HepG2 (cell line): Measurements from ENCODE around the gene RNASE2. TPM values are rescaled to one million over a fixed set of nuclear protein-coding genes. Genes with fewer than 3 reads are reported as not detected.

Experiments
- ATAC-seq: fragments of 200-7000 bp; cut with Tn5 transposase; 3 replicates; pipeline ENCODE4 v1.9.1; 2020; ENCODE audit warnings: mild to moderate bottlenecking, moderate library complexity
- BruUV-seq: library from RNA; stranded (reverse); fragments of 400-500 nt; replicated peaks from 2 replicates; lab custom pipeline; 2021; lab: Mats Ljungman, UMichigan
- CTCF ChIA-PET: fragments of 300-600 bp; formaldehyde crosslinking; extraction: SDS; loops from one replicate; lab custom pipeline; 2021; ENCODE audit warnings: low total read pairs, inconsistent platforms, low intra/inter-chr PET ratio; lab: Yijun Ruan, JAX
- POLR2A ChIA-PET: fragments of 350-600 bp; sonication (Branson Sonifier 250); formaldehyde crosslinking; loops from one replicate; lab custom pipeline; 2020; ENCODE audit warnings: antibody characterized with exemption, inconsistent platforms; lab: Yijun Ruan, JAX
- DNase-seq: peaks from one replicate; pipeline ENCODE4 v3.0.0-alpha.2; 2015; ENCODE audit warnings: low spot score
- FAIRE-seq: peaks from 3 replicates; lab custom pipeline; 2011; peaks lifted over from hg19 to GRCh38; lab: Jason Lieb, UNC
- H2AFZ ChIP-seq: one replicate; pipeline ENCODE4 v1.6.1; 2011; ENCODE audit warnings: low read length, inconsistent platforms
- H3K27ac ChIP-seq: fragments of 300-600 bp; 3 replicates; pipeline ENCODE4 v1.8.0; 2011; ENCODE audit warnings: mixed run types, mild to moderate bottlenecking, mixed read lengths, low read length, inconsistent platforms; ENCODE audit not compliant: insufficient read depth; ENCODE audit errors: extremely low read length
- H3K27me3 ChIP-seq, 2 experiments: fragments of 200-600 bp in 1 of 2; 2 replicates in 1 of 2; 3 replicates in 1 of 2; pipeline versions ENCODE4 v1.6.0 to v1.8.0; 2011; ENCODE audit warnings: low read length in 2 of 2, mild to moderate bottlenecking in 2 of 2, moderate library complexity in 2 of 2, inconsistent platforms in 1 of 2; ENCODE audit not compliant: insufficient read depth in 2 of 2, control insufficient read depth in 1 of 2
- H3K36me3 ChIP-seq, 2 experiments: fragments of 200-600 bp in 1 of 2; replicated peaks in 1 of 2; 2 replicates in 1 of 2; 3 replicates in 1 of 2; pipeline versions ENCODE4 v1.5.1 to v1.8.0; 2011; ENCODE audit warnings: low read length in 2 of 2, inconsistent platforms in 1 of 2; ENCODE audit not compliant: insufficient read depth in 2 of 2, control insufficient read depth in 1 of 2
- H3K4me1 ChIP-seq: 2 replicates; pipeline ENCODE4 v1.5.1; 2012; ENCODE audit warnings: low read length, inconsistent platforms; ENCODE audit not compliant: insufficient read depth
- H3K4me2 ChIP-seq: 2 replicates; pipeline ENCODE4 v1.6.0; 2011; ENCODE audit warnings: low read depth, low read length, inconsistent platforms
- H3K4me3 ChIP-seq, 3 experiments: fragments of 200-600 bp in 1 of 3; sonication (generic), shearing (Covaris generic) in 1 of 3; replicated peaks in 1 of 3; 2 replicates each; pipeline ENCODE4 v1.5.1; 2011 to 2016; ENCODE audit warnings: low read length in 3 of 3, inconsistent platforms in 2 of 3, low read depth in 2 of 3, mild to moderate bottlenecking in 2 of 3, control low read depth in 1 of 3, mixed read lengths in 1 of 3; ENCODE audit not compliant: insufficient read depth in 1 of 3
- H3K79me2 ChIP-seq: one replicate; pipeline ENCODE4 v1.6.1; 2011; ENCODE audit warnings: low read length, inconsistent platforms; ENCODE audit not compliant: insufficient read depth
- H3K9ac ChIP-seq: 2 replicates; pipeline ENCODE4 v1.6.0; 2011; ENCODE audit warnings: mild to moderate bottlenecking, low read depth, low read length, inconsistent platforms; ENCODE audit not compliant: insufficient read depth
- H3K9me3 ChIP-seq: 2 replicates; pipeline ENCODE4 v1.5.1; 2012; ENCODE audit warnings: mild to moderate bottlenecking, low read length
- H4K20me1 ChIP-seq: 2 replicates; pipeline ENCODE4 v1.6.0; 2011; ENCODE audit warnings: inconsistent platforms, mild to moderate bottlenecking, low read length, moderate library complexity; ENCODE audit not compliant: insufficient read depth
- KMT2B ChIP-seq: IDR thresholded peaks from 2 replicates; pipeline ENCODE4 v1.6.1; 2016; ENCODE audit warnings: missing genetic modification reagents, missing compliant biosample characterization
- MTF2 ChIP-seq: sonication (generic); formaldehyde crosslinking; IDR thresholded peaks from 2 replicates; pipeline ENCODE4 v1.5.0; 2020; ENCODE audit warnings: missing genetic modification reagents, borderline replicate concordance
- NCOA5 ChIP-seq: sonication (generic); formaldehyde crosslinking; IDR thresholded peaks from 2 replicates; pipeline ENCODE4 v1.4.0; 2020; ENCODE audit warnings: missing genetic modification reagents
- RFX1 ChIP-seq: fragments of 450-650 bp; IDR thresholded peaks from 2 replicates; pipeline ENCODE4 v1.6.1; 2017
- SIN3A ChIP-seq: IDR thresholded peaks from 2 replicates; pipeline ENCODE4 v1.6.1; 2011; ENCODE audit warnings: low read depth, mild to moderate bottlenecking, control low read depth, low read length, borderline replicate concordance
- SIN3B ChIP-seq: fragments of 150-350 bp; IDR thresholded peaks from 2 replicates; pipeline ENCODE4 v1.6.1; 2014; ENCODE audit warnings: low read length
- ZNF253 ChIP-seq: sonication (generic); formaldehyde crosslinking; IDR thresholded peaks from 2 replicates; pipeline ENCODE4 v1.8.0; 2022; ENCODE audit warnings: mild to moderate bottlenecking, missing genetic modification reagents, borderline replicate concordance
- ZNF484 ChIP-seq: sonication (generic); formaldehyde crosslinking; IDR thresholded peaks from 2 replicates; pipeline ENCODE4 v1.5.1; 2020; ENCODE audit warnings: mild to moderate bottlenecking, low read depth, missing genetic modification reagents, borderline replicate concordance
- ZNF576 ChIP-seq: sonication (generic); formaldehyde crosslinking; IDR thresholded peaks from 2 replicates; pipeline ENCODE4 v1.4.0; 2020; ENCODE audit warnings: mild to moderate bottlenecking, missing genetic modification reagents
- ZNF605 ChIP-seq: sonication (generic); formaldehyde crosslinking; IDR thresholded peaks from 2 replicates; pipeline ENCODE4 v1.8.0; 2022; ENCODE audit warnings: mild to moderate bottlenecking, missing genetic modification reagents
- ZNF615 ChIP-seq: sonication (generic); formaldehyde crosslinking; IDR thresholded peaks from 2 replicates; pipeline ENCODE4 v1.5.0; 2020; ENCODE audit warnings: mild to moderate bottlenecking, missing genetic modification reagents, borderline replicate concordance
- WGBS: methylation state at CpG from one replicate; pipeline ENCODE4 v1.1.6; 2017; ENCODE audit warnings: low lambda C conversion rate; 5-methylcytosine and 5-hydroxymethylcytosine counted together
- in situ Hi-C: cut with HindIII; loops from 2 replicates; pipeline ENCODE4 v1.10.0; 2017; ENCODE audit warnings: low pct_unique_long_range_greater_than_20kb; ENCODE audit not compliant: extremely low pct_ligation_motif_present
- intact Hi-C: fragments of 100-400 bp; cut with micrococcal nuclease; formaldehyde crosslinking; loops from one replicate; pipeline ENCODE4 v1.10.0; 2022; ENCODE audit not compliant: unreplicated experiment
- polyA plus RNA-seq, 8 experiments: library from polyadenylated mRNA; depleted of rRNA in 3 of 8; stranded (reverse) in 7 of 8; unstranded in 1 of 8; fragments of >200 nt; fragmentation: Illumina TruSeq in 4 of 8; extraction: Trizol in 4 of 8; gene quantifications; 2 replicates each; pipeline versions ENCODE4 v1.2.1 to v1.2.3, GENCODE V29; 2011 to 2016; ENCODE audit warnings: low read depth in 4 of 8, missing spikeins in 1 of 8, mixed read lengths in 1 of 8; ENCODE audit not compliant: insufficient read depth in 1 of 8
- total RNA-seq, 5 experiments: library from RNA; depleted of rRNA; stranded (reverse); fragments of >200 nt; fragmentation: Illumina TruSeq; extraction: Trizol; gene quantifications; 2 replicates each; pipeline ENCODE4 v1.2.3, GENCODE V29; 2016; ENCODE audit warnings: low read depth in 1 of 5
- TF ChIP-seq, protein P1 (sequence below), 2 experiments: sonication (generic) in 1 of 2; formaldehyde crosslinking in 1 of 2; IDR thresholded peaks; 2 replicates each; pipeline versions ENCODE4 v1.6.1 to v1.9.0; 2014 to 2022; ENCODE audit warnings: antibody characterized with exemption in 1 of 2, borderline replicate concordance in 1 of 2, inconsistent platforms in 1 of 2, low read depth in 1 of 2, missing genetic modification reagents in 1 of 2
- TF ChIP-seq, protein P2 (sequence below): sonication (generic); formaldehyde crosslinking; IDR thresholded peaks from 2 replicates; pipeline ENCODE4 v1.4.0; 2020; ENCODE audit warnings: missing genetic modification reagents

The RNASE2 gene
- total and polyA plus RNA-seq, 2 of the 13 experiments (the other 11 are each of a cell fraction or from before 2014, with no cell fraction given): 0.69 TPM; not detected in 1

- FAIRE-seq: no peak
- ChIA-PET POLR2A (no interaction called here), CTCF (no interaction called here)
- Histone ChIP-seq H3K27ac (no peak overlapping the region), H3K4me3 (no peak overlapping the region), H3K4me1 (peaks cover 19% of the 10 kb centered on the region), H3K27me3 (peaks cover 0 to 23% of the 10 kb centered on the region in 2 experiments; a peak in 3 of 5 replicates), H3K9ac (no peak overlapping the region), H3K79me2 (no peaks in the 10 kb centered on the region), H4K20me1 (no peaks in the 10 kb centered on the region), H3K36me3 (no peaks in the 10 kb centered on the region), H2AFZ (no peak overlapping the region), H3K9me3 (no peaks in the 10 kb centered on the region), H3K4me2 (no peak overlapping the region)
- TF ChIP-seq RFX1 (no peak), ZNF484 (CRISPR knock-in tag) (no peak), KMT2B (no peak), NCOA5 (CRISPR knock-in tag) (no peak), ZNF605 (CRISPR knock-in tag) (no peak), SIN3B (no peak), ZNF615 (CRISPR knock-in tag) (no peak), ZNF253 (CRISPR knock-in tag) (no peak), SIN3A (no peak), MTF2 (CRISPR knock-in tag) (no peak), ZNF576 (CRISPR knock-in tag) (no peak)
- TF ChIP-seq, protein P1, sequence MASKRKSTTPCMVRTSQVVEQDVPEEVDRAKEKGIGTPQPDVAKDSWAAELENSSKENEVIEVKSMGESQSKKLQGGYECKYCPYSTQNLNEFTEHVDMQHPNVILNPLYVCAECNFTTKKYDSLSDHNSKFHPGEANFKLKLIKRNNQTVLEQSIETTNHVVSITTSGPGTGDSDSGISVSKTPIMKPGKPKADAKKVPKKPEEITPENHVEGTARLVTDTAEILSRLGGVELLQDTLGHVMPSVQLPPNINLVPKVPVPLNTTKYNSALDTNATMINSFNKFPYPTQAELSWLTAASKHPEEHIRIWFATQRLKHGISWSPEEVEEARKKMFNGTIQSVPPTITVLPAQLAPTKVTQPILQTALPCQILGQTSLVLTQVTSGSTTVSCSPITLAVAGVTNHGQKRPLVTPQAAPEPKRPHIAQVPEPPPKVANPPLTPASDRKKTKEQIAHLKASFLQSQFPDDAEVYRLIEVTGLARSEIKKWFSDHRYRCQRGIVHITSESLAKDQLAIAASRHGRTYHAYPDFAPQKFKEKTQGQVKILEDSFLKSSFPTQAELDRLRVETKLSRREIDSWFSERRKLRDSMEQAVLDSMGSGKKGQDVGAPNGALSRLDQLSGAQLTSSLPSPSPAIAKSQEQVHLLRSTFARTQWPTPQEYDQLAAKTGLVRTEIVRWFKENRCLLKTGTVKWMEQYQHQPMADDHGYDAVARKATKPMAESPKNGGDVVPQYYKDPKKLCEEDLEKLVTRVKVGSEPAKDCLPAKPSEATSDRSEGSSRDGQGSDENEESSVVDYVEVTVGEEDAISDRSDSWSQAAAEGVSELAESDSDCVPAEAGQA (IDR thresholded peaks at IDR 0.05; ENCODE audit: low read depth): no peak
- TF ChIP-seq, protein P1 (CRISPR knock-in tag; IDR thresholded peaks at IDR 0.05; ENCODE audit: borderline replicate concordance): no peak
- TF ChIP-seq, protein P2, sequence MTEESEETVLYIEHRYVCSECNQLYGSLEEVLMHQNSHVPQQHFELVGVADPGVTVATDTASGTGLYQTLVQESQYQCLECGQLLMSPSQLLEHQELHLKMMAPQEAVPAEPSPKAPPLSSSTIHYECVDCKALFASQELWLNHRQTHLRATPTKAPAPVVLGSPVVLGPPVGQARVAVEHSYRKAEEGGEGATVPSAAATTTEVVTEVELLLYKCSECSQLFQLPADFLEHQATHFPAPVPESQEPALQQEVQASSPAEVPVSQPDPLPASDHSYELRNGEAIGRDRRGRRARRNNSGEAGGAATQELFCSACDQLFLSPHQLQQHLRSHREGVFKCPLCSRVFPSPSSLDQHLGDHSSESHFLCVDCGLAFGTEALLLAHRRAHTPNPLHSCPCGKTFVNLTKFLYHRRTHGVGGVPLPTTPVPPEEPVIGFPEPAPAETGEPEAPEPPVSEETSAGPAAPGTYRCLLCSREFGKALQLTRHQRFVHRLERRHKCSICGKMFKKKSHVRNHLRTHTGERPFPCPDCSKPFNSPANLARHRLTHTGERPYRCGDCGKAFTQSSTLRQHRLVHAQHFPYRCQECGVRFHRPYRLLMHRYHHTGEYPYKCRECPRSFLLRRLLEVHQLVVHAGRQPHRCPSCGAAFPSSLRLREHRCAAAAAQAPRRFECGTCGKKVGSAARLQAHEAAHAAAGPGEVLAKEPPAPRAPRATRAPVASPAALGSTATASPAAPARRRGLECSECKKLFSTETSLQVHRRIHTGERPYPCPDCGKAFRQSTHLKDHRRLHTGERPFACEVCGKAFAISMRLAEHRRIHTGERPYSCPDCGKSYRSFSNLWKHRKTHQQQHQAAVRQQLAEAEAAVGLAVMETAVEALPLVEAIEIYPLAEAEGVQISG (CRISPR knock-in tag): no peak
- no peak for ATAC-seq
- intact Hi-C loops (no loop called here), in situ Hi-C loops (no loop called here)
- WGBS: 49% methylated on average over 3 of the region's 3 CpGs
- no peak for DNase-seq
- BruUV-seq: no TSS peak
Observed at GRCh38 chr14:20969336-20969735, 14.0 kb downstream of the RNASE2 start.
